ENCODE measurements around the gene ARSB.

Gene ARSB

GRCh38 chr5:78779771-78780616 lies 205.1 kb downstream of the ARSB start:
- Histone ChIP-seq H3K4me1 (ENCODE audit: insufficient read depth, low read length, severe bottlenecking) (no peaks in the 10 kb centered on the region), H3K27ac (ENCODE audit: low read depth, low read length, poor library complexity, severe bottlenecking) (no peak overlapping the region), H4K20me1 (ENCODE audit: insufficient read depth, low read length) (no peaks in the 10 kb centered on the region), H3K9me3 (ENCODE audit: low read length) (no peaks in the 10 kb centered on the region), H3K27me3 (ENCODE audit: insufficient read depth, low read length) (no peaks in the 10 kb centered on the region), H3F3A (ENCODE audit: insufficient read depth, low read length) (no peaks in the 10 kb centered on the region), H3K9me2 (ENCODE audit: low read depth, low read length) (no peaks in the 10 kb centered on the region), H3K79me2 (ENCODE audit: insufficient read depth, low read length) (no peaks in the 10 kb centered on the region), H3K4me3 (ENCODE audit: low read depth, low read length, poor library complexity, severe bottlenecking) (no peak overlapping the region), H3K36me3 (ENCODE audit: insufficient read depth, low read length) (no peaks in the 10 kb centered on the region), H3K4me2 (ENCODE audit: low read length) (no peak overlapping the region), H2AFZ (ENCODE audit: low read length) (no peak overlapping the region), H3K9ac (ENCODE audit: low read length) (no peak overlapping the region)
- TF ChIP-seq CTCF (IDR thresholded peaks at IDR 0.05; ENCODE audit: low read length) = no peak
- TF ChIP-seq EZH2 (IDR thresholded peaks at IDR 0.05; ENCODE audit: borderline replicate concordance, low read length) = no peak

- no peak overlapping the region for H3K27ac ChIP-seq (ENCODE audit: low read depth, low read length, poor library complexity, severe bottlenecking)
- no peak overlapping the region for H3K4me3 ChIP-seq (ENCODE audit: low read depth, low read length, poor library complexity, severe bottlenecking)
- TF ChIP-seq CTCF (IDR thresholded peaks at IDR 0.05; ENCODE audit: low read length) (no peak), EZH2 (IDR thresholded peaks at IDR 0.05; ENCODE audit: borderline replicate concordance, low read length) (no peak)
- no peaks in the 10 kb centered on the region for H3K79me2 ChIP-seq (ENCODE audit: insufficient read depth, low read length)
- no peak overlapping the region for H3K9ac ChIP-seq (ENCODE audit: low read length)
- no peak overlapping the region for H2AFZ ChIP-seq (ENCODE audit: low read length)
- no peaks in the 10 kb centered on the region for H3K4me1 ChIP-seq (ENCODE audit: insufficient read depth, low read length, severe bottlenecking)
- H3K36me3 ChIP-seq (ENCODE audit: insufficient read depth, low read length) = no peaks in the 10 kb centered on the region
- H3K27me3 ChIP-seq (ENCODE audit: insufficient read depth, low read length) = no peaks in the 10 kb centered on the region
- H3F3A ChIP-seq (ENCODE audit: insufficient read depth, low read length) = no peaks in the 10 kb centered on the region
- H3K9me2 ChIP-seq (ENCODE audit: low read depth, low read length) = no peaks in the 10 kb centered on the region
- H4K20me1 ChIP-seq (ENCODE audit: insufficient read depth, low read length) = no peaks in the 10 kb centered on the region
- H3K9me3 ChIP-seq (ENCODE audit: low read length) = no peaks in the 10 kb centered on the region
- H3K4me2 ChIP-seq (ENCODE audit: low read length) = no peak overlapping the region
Measured at GRCh38 chr5:78779262-78779661, 205.8 kb downstream of the ARSB start.

GRCh38 chr5:78778538-78778937 lies 206.6 kb downstream of the ARSB start:
- TF ChIP-seq CTCF (IDR thresholded peaks at IDR 0.05; ENCODE audit: low read length) (no peak), EZH2 (IDR thresholded peaks at IDR 0.05; ENCODE audit: borderline replicate concordance, low read length) (no peak)
- Histone ChIP-seq H3F3A (ENCODE audit: insufficient read depth, low read length) (no peaks in the 10 kb centered on the region), H3K9me2 (ENCODE audit: low read depth, low read length) (no peaks in the 10 kb centered on the region), H2AFZ (ENCODE audit: low read length) (no peak overlapping the region), H3K79me2 (ENCODE audit: insufficient read depth, low read length) (no peaks in the 10 kb centered on the region), H3K36me3 (ENCODE audit: insufficient read depth, low read length) (no peaks in the 10 kb centered on the region), H3K9ac (ENCODE audit: low read length) (no peak overlapping the region), H3K4me2 (ENCODE audit: low read length) (no peak overlapping the region), H3K4me1 (ENCODE audit: insufficient read depth, low read length, severe bottlenecking) (no peaks in the 10 kb centered on the region), H3K27me3 (ENCODE audit: insufficient read depth, low read length) (no peaks in the 10 kb centered on the region), H4K20me1 (ENCODE audit: insufficient read depth, low read length) (no peaks in the 10 kb centered on the region), H3K4me3 (ENCODE audit: low read depth, low read length, poor library complexity, severe bottlenecking) (no peak overlapping the region), H3K27ac (ENCODE audit: low read depth, low read length, poor library complexity, severe bottlenecking) (no peak overlapping the region), H3K9me3 (ENCODE audit: low read length) (no peaks in the 10 kb centered on the region)

Measured in OCI-LY1 (cell line).